GM19438 (cell line): ENCODE results near the gene NOS1.

Experiments
- ATAC-seq: cut with Tn5 transposase; IDR thresholded peaks from one replicate; pipeline ENCODE4 v1.9.1; 2021; ENCODE audit warnings: low read depth; ENCODE audit not compliant: unreplicated experiment

NOS1 gene

DNA sequence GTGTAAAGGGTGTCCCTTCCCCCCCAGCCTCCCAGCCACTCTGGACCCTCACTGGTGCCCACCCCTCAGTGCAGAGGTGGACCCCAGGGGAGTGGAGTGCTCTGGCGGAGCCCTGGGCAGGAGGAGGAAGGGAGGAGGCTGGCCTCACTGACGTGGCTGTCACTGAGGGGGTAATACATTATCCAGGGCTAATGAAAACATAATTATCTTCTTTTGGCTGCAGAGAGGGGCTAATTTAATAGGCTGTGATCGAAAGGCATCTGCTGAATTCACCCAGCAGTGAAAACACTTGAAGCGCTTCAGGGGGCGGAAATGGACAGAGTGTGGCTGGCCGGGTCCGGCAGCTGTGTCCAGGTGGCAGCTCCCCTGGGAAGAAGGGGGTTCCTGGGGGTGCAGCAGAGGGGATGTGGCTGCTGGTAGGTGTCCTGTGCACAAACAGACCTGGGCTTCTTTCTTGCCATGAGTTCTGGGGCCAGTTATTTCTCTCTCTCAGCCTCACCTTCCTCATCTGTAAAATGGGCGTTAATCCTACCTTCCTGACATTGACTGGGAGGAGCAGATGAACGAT, 3.7 kb upstream of the NOS1 start:
- no peak for ATAC-seq

DNA sequence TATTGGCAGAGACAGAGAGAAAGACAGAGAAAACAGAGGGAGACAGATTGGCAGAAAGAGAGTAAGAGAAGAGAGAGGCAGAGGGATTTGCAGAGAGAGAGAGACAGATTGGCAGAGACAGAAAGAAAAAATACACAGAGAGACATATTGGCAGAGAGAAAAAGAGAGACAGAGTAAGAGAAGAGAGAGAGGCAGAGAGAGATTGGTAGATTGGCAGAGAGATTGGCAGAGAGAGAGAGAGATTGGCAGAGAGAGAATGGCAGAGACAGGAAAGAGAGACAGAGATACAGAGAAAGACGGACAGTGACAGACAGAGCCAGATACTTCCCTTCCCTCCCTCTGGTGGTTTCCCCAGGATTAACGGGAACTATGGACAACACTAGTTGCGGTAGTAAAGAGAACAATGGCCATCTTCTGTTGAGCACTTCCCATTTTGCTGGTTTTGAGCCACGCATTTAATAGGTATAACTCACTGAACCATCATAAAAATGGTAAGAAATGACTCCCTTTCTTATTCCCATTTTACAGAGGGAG, 2.6 kb upstream of the NOS1 start:
- no peak for ATAC-seq

GRCh38 chr12:117363056-117363662, 1.7 kb upstream of the NOS1 start:
- ATAC-seq, result no peak

DNA sequence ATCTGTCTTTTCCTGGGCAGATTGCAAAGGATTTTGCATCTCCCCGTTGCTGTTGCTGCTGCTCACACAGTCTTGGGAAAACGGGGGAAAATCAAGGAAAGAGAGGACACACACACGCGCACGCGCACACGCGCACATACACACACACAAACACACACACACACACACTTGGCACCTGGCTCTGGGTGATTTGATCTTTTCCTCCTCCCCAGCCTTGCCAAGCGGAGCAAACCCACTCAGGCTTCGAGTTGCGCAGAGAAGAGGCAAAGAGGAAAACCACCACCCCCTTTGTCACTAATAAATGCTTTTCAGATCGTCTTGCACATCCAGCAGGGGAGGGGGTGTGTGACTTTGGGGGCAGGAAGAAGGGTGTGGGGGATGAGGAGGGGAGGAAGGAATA, 965 bp upstream of the NOS1 start:
- no peak for ATAC-seq

DNA sequence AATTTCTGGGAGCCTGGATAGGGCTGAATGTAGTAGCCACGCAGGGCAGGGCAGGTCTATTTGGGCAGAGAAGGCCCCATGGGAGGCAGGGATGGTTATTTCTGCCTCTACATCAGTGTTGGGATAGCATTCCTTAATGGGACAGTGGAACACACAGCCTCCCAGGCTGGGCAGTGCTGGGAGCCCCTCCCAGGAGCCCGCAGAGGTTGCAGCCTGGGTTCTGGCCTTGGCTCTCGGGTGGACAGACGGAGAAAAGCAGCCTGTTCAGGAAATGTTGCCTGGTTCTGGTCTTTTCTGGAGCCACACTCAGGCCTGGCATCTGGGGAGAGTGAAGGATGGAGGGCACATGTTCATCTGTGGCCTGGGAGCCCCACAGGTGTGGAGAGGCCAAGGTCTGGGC, 479 bp upstream of the NOS1 start:
- no peak for ATAC-seq

DNA sequence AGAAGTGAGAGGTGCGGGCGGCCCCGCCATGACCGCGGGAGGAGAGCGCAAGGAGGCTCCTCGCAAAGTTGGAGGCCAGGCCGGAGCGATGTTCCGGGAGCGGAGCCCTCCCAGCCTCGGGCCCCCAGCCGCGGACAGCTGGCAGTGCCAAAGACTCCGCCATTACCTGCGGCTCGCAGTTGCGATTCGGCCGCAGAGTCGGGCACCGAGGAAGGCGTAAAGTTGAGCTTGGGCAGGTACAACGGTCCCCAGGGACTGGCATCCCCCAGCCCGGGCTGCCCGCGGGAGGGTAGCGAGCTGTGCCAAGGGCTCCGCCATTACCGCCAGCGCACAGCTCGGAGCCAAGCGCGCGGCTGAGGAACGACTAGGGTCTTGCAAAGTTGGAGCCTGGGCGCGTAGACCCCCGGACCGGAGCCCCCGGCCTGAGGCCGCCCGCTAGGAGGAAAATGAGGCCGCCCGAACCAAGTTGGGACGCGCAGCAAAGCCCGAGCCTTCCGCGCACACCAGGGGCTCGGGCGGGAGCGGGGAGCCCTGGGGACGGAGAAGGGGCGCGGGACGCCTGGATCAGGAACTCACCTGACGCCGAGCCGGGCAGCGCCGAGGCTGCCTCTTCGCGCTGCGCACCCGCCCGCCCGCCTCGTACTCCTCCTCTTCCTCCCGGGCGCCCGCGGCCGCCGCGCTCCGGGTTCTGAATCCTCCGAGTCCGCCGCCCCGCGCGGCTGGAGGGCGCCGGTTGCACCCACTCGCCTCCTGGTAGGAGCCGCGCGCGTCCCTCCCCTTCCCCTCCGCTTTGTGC, 677 bp downstream of the NOS1 start:
- ATAC-seq, result no peak

- no peak for ATAC-seq
Observed at GRCh38 chr12:117360222-117360550, 1.2 kb downstream of the NOS1 start.

GRCh38 chr12:117359029-117359845, 2.2 kb downstream of the NOS1 start:
- no peak for ATAC-seq

- no peak for ATAC-seq
Observed at GRCh38 chr12:117356048-117356447, 5.4 kb downstream of the NOS1 start.

DNA sequence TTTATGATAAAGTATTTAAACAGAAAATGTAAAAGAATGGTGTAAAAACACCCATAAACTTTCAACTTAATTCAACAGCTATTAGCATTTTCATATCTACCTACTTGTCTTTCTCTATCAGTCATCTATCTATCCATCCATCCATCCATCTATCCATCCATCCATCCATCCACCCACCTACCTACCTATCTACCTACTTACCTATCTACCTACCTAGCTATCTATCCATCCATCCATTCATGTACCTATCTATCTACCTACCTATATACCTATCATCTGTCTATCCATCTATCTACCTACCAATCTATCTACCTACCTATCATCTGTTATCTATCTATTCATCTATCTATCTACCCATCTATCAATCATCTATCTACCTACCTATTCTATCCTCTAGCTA, 8.5 kb downstream of the NOS1 start:
- ATAC-seq, result no peak

GRCh38 chr12:117352206-117352605, 9.2 kb downstream of the NOS1 start:
- no peak for ATAC-seq

- no peak for ATAC-seq
Observed at GRCh38 chr12:117350140-117350539, 11.3 kb downstream of the NOS1 start.

DNA sequence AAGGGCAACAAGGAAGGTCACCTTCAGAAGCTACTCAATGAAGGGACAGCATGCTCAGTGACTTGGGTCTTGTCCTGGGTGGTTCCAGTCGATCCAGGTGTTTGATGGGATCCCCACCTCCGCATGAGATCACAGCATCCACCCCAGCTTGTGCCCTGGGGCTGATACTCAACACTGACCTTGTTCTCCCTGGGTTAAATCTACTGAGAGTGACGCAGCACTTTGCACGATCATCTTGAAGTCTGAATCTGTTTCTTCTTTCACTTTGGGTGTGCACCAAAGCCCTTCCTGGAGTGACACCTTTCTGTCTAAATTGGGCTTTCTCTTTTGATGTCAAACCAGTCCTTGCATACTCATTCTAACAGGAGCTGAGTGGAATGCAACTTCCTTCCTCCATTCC, 13.8 kb downstream of the NOS1 start:
- no peak for ATAC-seq

- no peak for ATAC-seq
Observed at GRCh38 chr12:117344716-117345115, 16.7 kb downstream of the NOS1 start.

- ATAC-seq, result no peak
Observed at GRCh38 chr12:117343849-117344248, 17.6 kb downstream of the NOS1 start.

DNA sequence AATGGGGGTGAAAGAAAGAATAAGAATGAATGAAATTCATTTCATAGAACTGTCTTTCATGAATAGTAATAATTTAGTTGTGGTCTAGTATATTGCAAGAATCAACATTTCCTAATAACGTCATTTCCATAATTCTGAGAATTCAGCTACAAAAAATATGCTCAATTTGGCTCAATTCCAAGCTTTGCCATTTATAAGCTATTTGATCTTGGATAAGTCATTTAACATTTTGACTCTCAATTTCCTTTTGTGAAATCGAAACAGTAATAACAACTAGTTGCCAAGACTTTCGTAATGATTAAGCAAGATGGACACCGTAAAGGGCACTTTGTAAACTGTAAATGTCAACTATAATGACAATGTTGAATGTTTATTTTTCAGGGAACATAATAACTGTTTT, 18.1 kb downstream of the NOS1 start:
- no peak for ATAC-seq

DNA sequence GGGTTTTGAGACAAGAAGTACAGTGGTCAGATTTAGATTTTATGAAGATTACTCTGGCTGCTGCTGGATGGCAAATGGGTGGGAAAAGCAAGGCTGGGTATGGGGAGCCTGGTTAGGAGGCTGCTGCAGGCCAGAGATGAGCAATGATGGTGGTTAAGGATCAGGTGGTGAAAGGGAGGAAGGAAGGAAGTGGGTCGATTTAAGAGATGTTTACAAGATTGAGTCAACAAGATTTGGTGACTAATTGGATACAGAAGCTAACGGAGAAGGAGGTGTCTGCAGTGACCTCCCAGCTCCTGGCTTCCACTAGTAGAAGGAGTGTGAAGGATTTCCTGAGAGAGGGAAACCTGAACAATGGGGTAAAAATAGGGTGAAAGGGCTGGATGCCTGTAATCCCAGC, 18.7 kb downstream of the NOS1 start:
- no peak for ATAC-seq

DNA sequence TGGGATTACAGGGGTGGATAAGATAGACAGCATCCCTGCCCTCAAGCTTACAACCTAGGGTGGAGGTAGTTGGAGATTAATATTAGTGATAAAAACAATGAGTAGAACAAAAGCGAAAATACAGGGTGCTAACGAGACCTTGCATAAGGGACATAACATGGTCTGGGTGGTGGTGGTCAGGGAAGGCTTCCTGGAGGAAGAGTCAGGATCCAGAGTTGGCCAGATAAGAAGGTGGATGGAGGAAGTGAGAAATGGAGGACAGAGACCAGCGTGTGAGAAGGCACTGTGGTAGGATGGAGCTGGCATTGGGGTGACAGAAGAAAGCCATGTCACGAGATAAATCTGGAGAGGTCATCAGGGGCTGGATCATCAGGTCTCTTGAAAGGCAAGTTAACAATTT, 19.2 kb downstream of the NOS1 start:
- no peak for ATAC-seq

DNA sequence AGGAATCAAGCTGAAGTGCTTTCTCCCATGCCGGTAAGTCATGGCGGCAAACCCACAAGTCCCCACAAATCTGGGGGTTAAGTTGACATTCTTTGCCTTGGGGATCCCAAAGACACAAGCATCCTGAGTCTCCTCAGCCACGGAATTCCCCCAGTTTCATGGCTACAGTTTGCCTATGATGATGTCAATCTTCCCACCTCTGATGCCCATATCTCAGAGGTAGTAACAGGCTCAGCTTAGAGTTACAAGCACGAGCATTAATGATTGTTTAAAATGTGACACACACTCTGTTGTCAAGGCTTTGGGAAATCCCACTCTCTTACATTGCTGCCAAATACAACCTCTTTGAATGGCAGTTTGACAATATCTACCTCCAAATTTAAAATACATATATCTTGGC, 22.3 kb downstream of the NOS1 start:
- ATAC-seq, result no peak

DNA sequence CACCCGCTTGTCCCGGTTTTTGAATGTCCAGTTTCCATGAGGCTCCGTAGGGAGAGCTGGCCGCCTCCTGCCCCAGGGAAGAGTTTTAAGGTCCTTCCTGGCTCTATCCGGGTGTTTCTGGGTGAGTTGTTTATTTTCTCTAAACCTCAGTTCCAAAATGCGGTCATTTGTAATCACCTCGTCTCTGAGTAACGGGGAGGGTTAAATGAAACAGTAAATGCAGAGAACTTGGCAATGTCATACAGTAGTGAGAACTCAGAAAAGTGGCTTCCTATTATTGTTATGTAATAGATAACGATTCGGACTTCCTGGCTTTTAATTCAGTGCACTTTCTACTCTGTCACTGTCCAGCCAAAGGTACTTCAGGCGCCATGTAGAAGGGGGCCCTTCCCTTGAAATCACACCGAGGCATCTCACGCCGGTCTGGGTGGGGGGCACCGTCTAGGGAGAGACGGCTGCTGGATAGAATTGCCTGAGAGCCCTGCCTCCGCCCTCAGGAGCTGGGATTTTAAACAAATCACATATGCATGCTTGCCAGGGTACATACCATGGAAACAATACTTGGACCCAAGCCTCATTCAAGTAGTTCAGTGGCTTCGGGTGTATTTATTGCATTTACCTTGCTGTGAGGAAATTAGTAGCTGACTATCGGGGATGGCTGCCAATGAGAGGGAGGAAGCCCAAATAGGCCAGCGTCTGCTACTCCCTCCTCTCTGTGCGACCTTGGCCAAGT, 26.4 kb downstream of the NOS1 start:
- ATAC-seq, result no peak
